ENCODE measurements around the gene ZNF239.
"Not testable (repeated sequence)": the region's sequence is repeated elsewhere in the genome, so short reads cannot be mapped to it uniquely, and the experiment has no call there.

ZNF239 gene

DNA sequence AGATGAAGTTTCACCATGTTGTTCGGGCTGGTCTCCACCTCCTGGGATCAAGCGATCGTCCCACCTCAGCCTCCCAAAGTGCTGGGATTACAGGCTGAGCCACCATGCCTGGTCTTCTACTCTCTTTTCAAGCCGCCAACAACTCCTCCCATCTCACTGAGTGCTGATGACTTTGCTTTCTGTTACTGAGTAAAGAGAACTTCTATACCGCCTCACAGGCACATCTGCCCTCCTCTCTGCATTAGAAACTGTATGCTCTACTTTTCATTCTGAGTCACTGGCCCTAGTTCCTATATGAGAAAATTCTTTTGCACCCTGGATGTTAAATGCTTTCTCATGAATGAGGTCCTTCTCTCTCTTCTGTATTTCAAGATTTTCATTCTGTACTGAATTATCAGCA lies 2.2 kb upstream of the ZNF239 start:
- no peak for DNase-seq (ENCODE audit: low read depth, low spot score)

DNA sequence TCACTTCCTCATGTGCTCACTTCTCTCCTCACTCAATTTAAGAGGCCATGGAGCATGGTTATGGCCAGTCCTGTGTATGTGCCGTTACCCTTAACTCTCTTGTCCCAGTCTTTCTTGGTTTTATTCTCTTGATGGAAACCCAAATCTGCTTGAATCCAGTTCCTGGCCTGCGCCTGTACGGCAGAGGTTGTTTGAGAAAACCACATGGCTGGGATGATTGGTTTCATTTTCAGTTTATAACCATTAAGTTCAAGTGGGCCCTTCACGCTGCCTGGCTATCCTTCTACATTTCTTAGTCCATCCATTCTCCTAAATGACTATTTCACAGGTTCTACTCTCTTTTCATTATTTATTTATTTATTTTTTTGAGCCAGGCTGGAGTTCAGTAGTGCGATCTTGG lies 1.6 kb upstream of the ZNF239 start:
- DNase-seq (ENCODE audit: low read depth, low spot score) = no peak

DNA sequence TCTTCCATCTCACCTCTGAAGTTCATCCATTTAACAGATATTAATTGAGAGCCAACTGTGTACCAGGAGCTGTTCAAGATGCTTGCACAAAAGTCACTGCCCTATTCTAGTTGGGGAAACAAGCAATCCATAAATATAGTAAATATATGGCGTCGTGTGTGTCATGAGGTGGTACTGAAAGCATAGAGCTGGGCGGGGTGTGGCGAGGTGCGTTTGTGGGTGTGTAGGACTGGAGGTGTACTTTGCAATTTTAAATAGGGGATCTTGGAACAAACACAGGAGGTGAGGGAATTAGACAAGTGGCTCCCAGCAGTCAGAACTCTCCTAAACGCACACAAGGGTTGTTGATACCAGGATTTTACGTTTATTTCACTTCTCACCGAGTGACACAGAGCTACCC lies 490 bp upstream of the ZNF239 start:
- no peak for DNase-seq (ENCODE audit: low read depth, low spot score)

DNA sequence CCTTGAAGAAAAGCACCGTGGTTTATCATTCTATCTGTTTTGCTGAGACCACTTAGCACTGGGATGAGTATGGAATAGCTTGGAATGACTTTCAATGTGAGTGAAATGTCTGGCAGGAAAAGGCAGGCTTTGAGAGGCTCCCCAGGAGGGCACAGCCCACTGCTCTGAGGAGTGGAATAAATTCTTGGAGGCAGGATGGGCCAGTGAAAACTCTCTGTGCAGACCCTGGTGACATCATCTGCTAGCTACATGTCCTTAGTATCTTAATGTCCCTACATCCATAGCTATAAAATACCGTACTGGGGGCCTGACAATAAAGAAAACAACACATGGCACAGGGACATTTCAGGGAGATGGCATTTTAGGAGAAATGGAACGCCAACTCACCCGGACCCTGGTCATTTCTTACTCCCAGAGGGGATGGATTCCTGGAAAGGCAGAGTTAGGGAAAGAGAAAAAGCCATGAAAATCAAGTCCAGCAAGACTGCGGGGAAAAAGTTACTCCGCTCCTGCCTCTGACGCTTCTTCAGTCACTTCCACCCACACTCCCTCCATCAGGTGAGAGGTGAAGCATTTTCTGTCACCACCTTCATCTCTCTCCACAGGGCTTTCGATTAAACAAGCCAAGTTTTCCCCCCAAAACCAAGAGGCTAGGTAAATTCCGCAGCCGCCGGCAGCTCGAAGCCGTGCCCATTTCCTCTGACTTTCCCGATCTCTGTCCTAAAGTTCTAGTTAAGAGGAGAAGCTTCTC lies 991 bp downstream of the ZNF239 start:
- DNase-seq (ENCODE audit: low read depth, low spot score) = no peak

DNA sequence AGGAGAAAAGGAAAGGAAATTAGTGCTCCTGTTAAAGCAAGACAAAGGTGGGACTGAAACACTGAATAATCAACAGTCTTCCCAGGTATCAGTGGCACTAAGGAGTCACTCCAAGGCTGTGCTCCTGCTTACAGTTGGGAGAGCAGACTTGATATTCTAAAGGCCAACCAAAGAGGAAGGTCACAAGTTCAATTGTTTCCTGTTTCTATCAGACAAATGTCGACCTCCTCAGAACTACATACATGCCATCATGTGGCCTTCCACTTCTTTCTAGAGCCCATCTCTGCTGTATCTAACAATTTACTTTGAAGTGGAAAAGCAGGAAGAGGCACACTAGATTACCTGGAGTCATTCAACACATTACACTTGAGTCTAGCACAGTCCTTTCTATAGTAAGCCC lies 3.4 kb downstream of the ZNF239 start:
- DNase-seq (ENCODE audit: low read depth, low spot score) = no peak

DNA sequence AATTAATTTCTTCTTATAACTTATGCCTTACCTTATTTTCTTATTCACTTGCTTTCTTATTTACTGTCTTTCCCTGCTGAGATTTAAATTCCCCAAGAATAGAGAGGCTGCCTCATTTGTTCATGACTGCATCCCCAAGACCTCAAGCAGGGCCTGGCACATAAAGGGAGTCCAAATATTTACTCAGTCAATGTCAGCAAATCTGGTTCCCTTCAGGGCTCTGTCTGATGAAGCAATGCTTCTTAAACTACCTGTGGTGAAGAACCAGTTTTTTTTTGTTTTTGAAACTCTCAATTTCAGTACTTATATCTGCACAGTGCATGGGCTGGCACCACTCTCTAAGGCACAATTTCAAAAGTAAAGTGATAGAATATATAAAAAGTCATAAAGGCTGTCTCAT lies 4.7 kb downstream of the ZNF239 start:
- no peak for DNase-seq (ENCODE audit: low read depth, low spot score)

DNA sequence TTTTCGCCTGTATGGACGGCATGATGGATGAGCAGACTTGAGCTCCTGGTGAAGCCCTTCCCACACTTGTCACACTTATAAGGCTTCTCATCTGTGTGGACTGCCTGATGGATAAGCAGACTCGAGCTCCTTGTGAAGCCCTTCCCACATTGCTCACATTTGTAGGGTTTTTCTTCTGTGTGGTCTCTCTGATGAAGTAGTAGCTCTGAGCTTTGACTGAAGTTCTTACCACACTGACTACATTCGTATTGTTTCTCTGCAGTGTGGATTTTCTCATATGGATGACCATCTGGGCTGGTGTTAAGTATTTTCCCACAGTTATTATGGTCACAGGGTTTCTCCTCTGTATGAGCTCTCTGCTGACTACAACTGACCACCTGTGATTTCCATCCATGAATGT lies 17.2 kb downstream of the ZNF239 start:
- DNase-seq (ENCODE audit: low read depth, low spot score) = no peak

DNA sequence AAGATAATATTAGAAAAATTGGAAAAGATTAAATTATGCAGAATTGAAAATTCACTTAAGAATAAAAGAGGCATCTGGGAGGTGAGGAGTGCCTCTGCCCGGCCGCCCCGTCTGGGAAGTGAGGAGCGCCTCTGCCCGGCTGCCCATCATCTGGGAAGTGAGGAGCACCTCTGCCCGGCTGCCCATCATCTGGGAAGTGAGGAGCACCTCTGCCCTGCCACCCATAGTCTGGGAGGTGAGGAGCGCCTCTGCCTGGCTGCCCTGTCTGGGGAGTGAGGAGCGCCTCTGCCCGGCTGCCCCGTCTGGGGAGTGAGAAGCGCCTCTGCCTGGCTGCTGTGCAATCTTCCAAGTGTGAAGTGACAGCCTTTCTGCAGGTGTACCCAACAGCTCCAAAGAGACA lies 30.7 kb downstream of the ZNF239 start:
- not testable (repeated sequence) for DNase-seq (ENCODE audit: low read depth, low spot score)

DNA sequence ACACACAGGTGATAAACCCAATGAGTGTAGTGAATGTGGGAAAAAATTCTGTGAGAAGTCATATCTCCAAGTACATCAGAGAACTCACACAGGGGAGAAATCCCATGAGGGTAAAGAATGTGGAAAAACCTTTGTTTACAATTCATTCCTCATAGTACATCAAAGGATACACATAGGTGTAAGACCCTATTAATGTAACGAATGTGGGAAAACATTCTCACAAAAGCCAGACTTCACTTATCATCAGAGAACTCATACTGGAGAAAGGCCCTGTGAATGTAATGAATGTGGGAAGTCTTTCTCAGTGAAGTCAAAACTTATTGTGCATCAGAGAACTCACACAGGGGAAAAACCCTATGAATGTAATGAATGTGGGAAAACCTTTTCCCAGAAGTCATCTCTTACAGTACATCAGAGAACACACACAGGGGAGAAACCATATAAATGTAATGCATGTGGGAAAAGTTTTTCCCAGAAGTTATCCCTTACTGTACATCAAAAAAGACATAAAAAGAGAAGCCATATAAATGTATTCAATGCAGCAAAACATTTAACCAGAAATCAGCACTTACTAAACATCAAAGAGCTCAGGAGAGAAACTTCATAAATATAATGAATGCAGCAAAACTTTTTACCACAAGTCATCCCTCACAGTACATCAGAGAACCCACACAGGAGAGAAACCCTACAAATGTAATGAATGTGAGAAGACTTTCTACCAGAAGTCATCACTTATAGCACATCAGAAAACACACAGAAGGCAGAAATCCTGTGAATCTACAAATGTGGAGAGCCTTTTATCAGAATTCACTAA lies 49.8 kb downstream of the ZNF239 start:
- DNase-seq (ENCODE audit: low read depth, low spot score) = no peak
